ENCODE results near the gene FAM81A. TPM values are rescaled to one million over a fixed set of nuclear protein-coding genes. Genes with fewer than 3 reads are reported as not detected.
"Not testable (repeated sequence)": the region's sequence is repeated elsewhere in the genome, so short reads cannot be mapped to it uniquely, and the experiment has no call there.

FAM81A gene
- total RNA-seq, 2 experiments from 2014 or later = not detected

DNA sequence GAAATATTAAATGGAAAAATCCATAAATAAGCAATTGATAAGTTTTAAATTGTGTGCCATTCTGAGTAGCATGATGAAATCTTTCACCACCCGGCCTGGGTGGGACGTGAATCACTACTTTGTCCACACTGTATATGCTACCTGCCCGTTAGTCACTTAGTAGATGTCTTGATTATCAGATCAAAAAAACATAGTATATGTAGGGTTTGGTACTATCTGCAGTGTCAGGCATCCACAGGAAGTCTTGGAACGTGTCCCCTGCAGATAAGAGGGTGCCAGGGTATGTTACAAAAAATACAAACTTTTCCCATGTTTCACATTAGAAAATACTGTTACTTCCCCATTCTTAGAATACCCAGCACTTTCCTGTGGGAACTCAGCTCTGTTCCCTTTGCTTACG is 35.2 kb downstream of the FAM81A start:
- intact Hi-C loops (cut with DNase I, micrococcal nuclease) = no loop called here
- no peaks in the 10 kb centered on the region for H3K4me1 ChIP-seq (ENCODE audit: insufficient read depth, low read length)
- Mint-ChIP-seq H3K27me3 (peaks cover 46% of the 10 kb centered on the region), H3K27ac (no peak overlapping the region), H3K9me3 (no peaks in the 10 kb centered on the region), H3K36me3 (ENCODE audit: low read depth) (no peaks in the 10 kb centered on the region), H3K4me3 (no peak overlapping the region), H3K4me1 (ENCODE audit: low read depth) (no peaks in the 10 kb centered on the region)
- no peak for ATAC-seq (ENCODE audit: poor library complexity)
- DNase-seq = no peak
- H3K27ac ChIP-seq (ENCODE audit: low read depth in 1 of 2, low read length in 2 of 2) = no peak overlapping the region
- no peaks in the 10 kb centered on the region for H3K27me3 ChIP-seq (ENCODE audit: control insufficient read depth in 1 of 2, insufficient read depth in 2 of 2, low read length in 2 of 2)
- ChIA-PET CTCF (no interaction called here), POLR2A (no interaction called here)
- TF ChIP-seq, protein P1, sequence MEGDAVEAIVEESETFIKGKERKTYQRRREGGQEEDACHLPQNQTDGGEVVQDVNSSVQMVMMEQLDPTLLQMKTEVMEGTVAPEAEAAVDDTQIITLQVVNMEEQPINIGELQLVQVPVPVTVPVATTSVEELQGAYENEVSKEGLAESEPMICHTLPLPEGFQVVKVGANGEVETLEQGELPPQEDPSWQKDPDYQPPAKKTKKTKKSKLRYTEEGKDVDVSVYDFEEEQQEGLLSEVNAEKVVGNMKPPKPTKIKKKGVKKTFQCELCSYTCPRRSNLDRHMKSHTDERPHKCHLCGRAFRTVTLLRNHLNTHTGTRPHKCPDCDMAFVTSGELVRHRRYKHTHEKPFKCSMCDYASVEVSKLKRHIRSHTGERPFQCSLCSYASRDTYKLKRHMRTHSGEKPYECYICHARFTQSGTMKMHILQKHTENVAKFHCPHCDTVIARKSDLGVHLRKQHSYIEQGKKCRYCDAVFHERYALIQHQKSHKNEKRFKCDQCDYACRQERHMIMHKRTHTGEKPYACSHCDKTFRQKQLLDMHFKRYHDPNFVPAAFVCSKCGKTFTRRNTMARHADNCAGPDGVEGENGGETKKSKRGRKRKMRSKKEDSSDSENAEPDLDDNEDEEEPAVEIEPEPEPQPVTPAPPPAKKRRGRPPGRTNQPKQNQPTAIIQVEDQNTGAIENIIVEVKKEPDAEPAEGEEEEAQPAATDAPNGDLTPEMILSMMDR (IDR thresholded peaks at IDR 0.05) = no peak
- H3K4me3 ChIP-seq (ENCODE audit: low read length) = no peak overlapping the region
- no peaks in the 10 kb centered on the region for H3K36me3 ChIP-seq (ENCODE audit: insufficient read depth, low read length)
- H3K9me3 ChIP-seq (ENCODE audit: control insufficient read depth in 1 of 2, insufficient read depth in 1 of 2, low read length in 2 of 2) = no peaks in the 10 kb centered on the region

DNA sequence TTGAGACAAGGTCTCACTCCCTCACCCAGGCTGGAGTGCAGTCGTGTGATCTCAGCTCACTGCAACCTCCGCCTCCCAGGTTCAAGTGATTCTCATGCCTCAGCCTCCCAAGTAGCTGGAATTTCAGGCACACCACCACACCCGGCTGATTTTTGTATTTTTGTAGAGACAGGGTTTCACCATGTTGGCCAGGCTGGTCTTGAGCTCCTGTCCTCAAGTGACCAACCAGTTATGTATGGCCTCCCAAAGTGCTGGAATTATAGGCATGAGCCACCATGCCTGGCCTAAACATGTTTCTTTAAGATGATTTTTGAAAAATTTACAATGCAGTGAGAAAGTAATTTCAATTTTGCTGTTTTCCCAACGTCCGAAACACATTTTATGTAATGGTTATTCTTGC is 37.2 kb downstream of the FAM81A start:
- DNase-seq; H3K4me3 Mint-ChIP-seq; H3K4me1 ChIP-seq (ENCODE audit: insufficient read depth, low read length); H3K36me3 ChIP-seq (ENCODE audit: insufficient read depth, low read length); H3K27me3 ChIP-seq (ENCODE audit: control insufficient read depth in 1 of 2, insufficient read depth in 2 of 2, low read length in 2 of 2); H3K27ac ChIP-seq (ENCODE audit: low read depth in 1 of 2, low read length in 2 of 2); H3K4me1 Mint-ChIP-seq (ENCODE audit: low read depth); CTCF ChIA-PET; POLR2A ChIA-PET; H3K27ac Mint-ChIP-seq; H3K4me3 ChIP-seq (ENCODE audit: low read length); H3K36me3 Mint-ChIP-seq (ENCODE audit: low read depth); intact Hi-C loops (cut with DNase I, micrococcal nuclease); H3K9me3 Mint-ChIP-seq; H3K9me3 ChIP-seq (ENCODE audit: control insufficient read depth in 1 of 2, insufficient read depth in 1 of 2, low read length in 2 of 2); ATAC-seq (ENCODE audit: poor library complexity): not testable (repeated sequence)
- H3K27me3 Mint-ChIP-seq = peaks cover 54% of the 10 kb centered on the region

DNA sequence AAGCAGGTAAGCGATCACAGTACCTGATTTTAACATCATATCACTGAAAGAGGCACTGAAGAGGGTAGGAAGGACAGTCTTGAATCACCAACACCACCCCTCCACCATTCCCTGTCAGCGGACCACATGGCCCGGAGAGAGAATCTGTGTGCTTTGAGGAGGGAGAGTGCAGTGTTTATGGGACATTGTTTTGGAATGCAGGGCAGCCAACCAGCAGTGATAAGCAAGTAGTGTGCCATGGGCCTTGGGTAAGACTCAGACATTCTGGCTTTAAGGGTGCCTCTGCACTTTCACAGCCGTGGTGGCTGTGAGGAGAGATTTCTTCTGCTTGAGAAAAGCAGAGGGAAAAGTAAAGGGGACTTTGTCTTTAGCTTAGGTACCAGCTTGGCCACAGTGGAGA is 46.4 kb downstream of the FAM81A start:
- Mint-ChIP-seq H3K27me3 (peaks cover 8% of the 10 kb centered on the region), H3K9me3 (no peaks in the 10 kb centered on the region), H3K4me3 (no peak overlapping the region), H3K27ac (no peak overlapping the region), H3K4me1 (ENCODE audit: low read depth) (no peaks in the 10 kb centered on the region), H3K36me3 (ENCODE audit: low read depth) (no peaks in the 10 kb centered on the region)
- Histone ChIP-seq H3K4me3 (ENCODE audit: low read length) (no peak overlapping the region), H3K27me3 (ENCODE audit: control insufficient read depth in 1 of 2, insufficient read depth in 2 of 2, low read length in 2 of 2) (no peaks in the 10 kb centered on the region), H3K36me3 (ENCODE audit: insufficient read depth, low read length) (no peaks in the 10 kb centered on the region), H3K27ac (ENCODE audit: low read depth in 1 of 2, low read length in 2 of 2) (no peak overlapping the region), H3K4me1 (ENCODE audit: insufficient read depth, low read length) (no peaks in the 10 kb centered on the region), H3K9me3 (ENCODE audit: control insufficient read depth in 1 of 2, insufficient read depth in 1 of 2, low read length in 2 of 2) (no peaks in the 10 kb centered on the region)
- CTCF ChIA-PET = interaction anchor here (0.6 kb wide), 1 partner anchor 530 kb away, joined by 4 read pairs; no protein-coding TSS in a partner anchor
- TF ChIP-seq, protein P1 (IDR thresholded peaks at IDR 0.05) = no peak
- intact Hi-C loops (cut with DNase I, micrococcal nuclease) = no loop called here
- DNase-seq (no peak), ATAC-seq (ENCODE audit: poor library complexity) (no peak)
- POLR2A ChIA-PET = no interaction called here

DNA sequence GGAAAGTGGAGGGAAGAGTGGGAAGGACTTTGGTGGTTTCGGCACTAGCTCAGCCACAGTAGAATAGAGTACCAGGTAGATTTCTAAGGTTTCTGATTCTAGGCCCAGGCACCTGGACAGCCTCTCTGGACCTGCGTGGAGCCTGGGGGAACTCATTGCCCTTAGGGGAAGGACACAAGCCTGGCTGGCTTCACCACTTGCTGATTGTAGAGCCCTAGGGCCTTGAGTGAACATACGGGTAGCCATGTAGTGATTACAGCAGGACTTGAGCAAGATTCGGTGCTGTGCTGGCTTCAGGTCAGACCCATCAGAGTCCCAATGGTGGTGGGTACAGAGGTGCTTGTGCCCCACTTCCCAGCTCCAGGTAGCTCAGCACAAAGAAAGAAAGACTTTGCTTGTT is 47.0 kb downstream of the FAM81A start:
- no peaks in the 10 kb centered on the region for H3K9me3 Mint-ChIP-seq
- TF ChIP-seq, protein P1 (IDR thresholded peaks at IDR 0.05) = no peak
- H3K27me3 Mint-ChIP-seq = peaks cover 4% of the 10 kb centered on the region
- intact Hi-C loops (cut with DNase I, micrococcal nuclease) = no loop called here
- no peak overlapping the region for H3K4me3 Mint-ChIP-seq
- ChIA-PET CTCF (interaction anchor here (0.6 kb wide), 1 partner anchor 531 kb away, joined by 4 read pairs; no protein-coding TSS in a partner anchor), POLR2A (no interaction called here)
- Histone ChIP-seq H3K4me1 (ENCODE audit: insufficient read depth, low read length) (no peaks in the 10 kb centered on the region), H3K4me3 (ENCODE audit: low read length) (no peak overlapping the region), H3K9me3 (ENCODE audit: control insufficient read depth in 1 of 2, insufficient read depth in 1 of 2, low read length in 2 of 2) (no peaks in the 10 kb centered on the region), H3K36me3 (ENCODE audit: insufficient read depth, low read length) (no peaks in the 10 kb centered on the region), H3K27me3 (ENCODE audit: control insufficient read depth in 1 of 2, insufficient read depth in 2 of 2, low read length in 2 of 2) (no peaks in the 10 kb centered on the region), H3K27ac (ENCODE audit: low read depth in 1 of 2, low read length in 2 of 2) (no peak overlapping the region)
- no peaks in the 10 kb centered on the region for H3K36me3 Mint-ChIP-seq (ENCODE audit: low read depth)
- no peaks in the 10 kb centered on the region for H3K4me1 Mint-ChIP-seq (ENCODE audit: low read depth)
- ATAC-seq (ENCODE audit: poor library complexity) = no peak
- no peak overlapping the region for H3K27ac Mint-ChIP-seq
- no peak for DNase-seq

DNA sequence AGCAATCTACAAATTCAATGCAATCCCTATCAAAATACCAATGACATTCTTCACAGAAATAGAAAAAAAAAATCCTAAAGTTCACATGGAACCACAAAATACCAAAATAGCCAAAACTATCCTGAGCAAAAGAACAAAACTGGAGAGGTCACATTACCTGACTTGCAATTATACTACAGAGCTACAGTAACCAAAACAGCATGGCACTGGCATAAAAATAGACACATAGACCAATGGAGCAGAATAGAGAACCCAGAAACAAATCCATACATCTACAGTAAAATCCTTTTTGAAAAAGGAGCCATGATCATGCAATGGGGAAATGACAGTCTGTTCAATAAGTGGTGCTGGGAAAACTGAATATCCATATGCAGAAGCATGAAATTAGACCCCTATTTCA is 51.5 kb downstream of the FAM81A start:
- H3K4me3 ChIP-seq (ENCODE audit: low read length); H3K4me3 Mint-ChIP-seq; DNase-seq; CTCF ChIA-PET; intact Hi-C loops (cut with DNase I, micrococcal nuclease); H3K4me1 Mint-ChIP-seq (ENCODE audit: low read depth); H3K9me3 Mint-ChIP-seq; H3K9me3 ChIP-seq (ENCODE audit: control insufficient read depth in 1 of 2, insufficient read depth in 1 of 2, low read length in 2 of 2); H3K4me1 ChIP-seq (ENCODE audit: insufficient read depth, low read length); H3K27me3 ChIP-seq (ENCODE audit: control insufficient read depth in 1 of 2, insufficient read depth in 2 of 2, low read length in 2 of 2); H3K27ac Mint-ChIP-seq; ATAC-seq (ENCODE audit: poor library complexity); H3K36me3 ChIP-seq (ENCODE audit: insufficient read depth, low read length); H3K27ac ChIP-seq (ENCODE audit: low read depth in 1 of 2, low read length in 2 of 2); H3K36me3 Mint-ChIP-seq (ENCODE audit: low read depth); POLR2A ChIA-PET; H3K27me3 Mint-ChIP-seq: not testable (repeated sequence)

Measured in CD4-positive, alpha-beta T cell (primary cell).